Chondrocyte (in vitro differentiated cells): Measurements from ENCODE around the gene LGALS7B. TPM values are rescaled to one million over a fixed set of nuclear protein-coding genes. Genes with fewer than 3 reads are reported as not detected.
A peak's percentile ranks its signal among the peaks of the same experiment; 100 is the strongest.
"Not testable (repeated sequence)": the region's sequence is repeated elsewhere in the genome, so short reads cannot be mapped to it uniquely, and the experiment has no call there.

Experiments used
- DNase-seq: peaks from one replicate; pipeline ENCODE4 v3.0.0; 2021; ENCODE audit warnings: mixed read lengths, low spot score
- H3K27ac Mint-ChIP-seq: one replicate; pipeline ENCODE4 v1.8.0; 2021; ENCODE audit warnings: mild to moderate bottlenecking, moderate library complexity, mixed read lengths; ENCODE audit not compliant: unreplicated experiment
- H3K27me3 Mint-ChIP-seq: 2 replicates; pipeline ENCODE4 v1.8.0; 2021; ENCODE audit warnings: low read depth, mixed read lengths
- H3K36me3 Mint-ChIP-seq: 2 replicates; pipeline ENCODE4 v1.8.0; 2021; ENCODE audit warnings: low read depth, mixed read lengths
- H3K4me1 Mint-ChIP-seq: 2 replicates; pipeline ENCODE4 v1.8.0; 2021; ENCODE audit warnings: low read depth, mild to moderate bottlenecking, mixed read lengths
- H3K4me3 Mint-ChIP-seq: one replicate; pipeline ENCODE4 v1.8.0; 2021; ENCODE audit warnings: mild to moderate bottlenecking, moderate library complexity, mixed read lengths; ENCODE audit not compliant: unreplicated experiment
- H3K9me3 Mint-ChIP-seq: 2 replicates; pipeline ENCODE4 v1.8.0; 2021; ENCODE audit warnings: low read depth, mixed read lengths
- total RNA-seq: library from RNA; stranded (reverse); gene quantifications from 3 replicates; pipeline ENCODE4 v1.2.1, GENCODE V29; 2021
- TF ChIP-seq, protein P1 (sequence below): fragments of 200-600 bp; sonication (generic); IDR thresholded peaks from 2 replicates; pipeline ENCODE4 v1.5.0; 2021; ENCODE audit warnings: antibody characterized with exemption, mild to moderate bottlenecking, moderate library complexity

LGALS7B gene
- total RNA-seq, 1 donor from 2014 or later, result not detected

GRCh38 chr19:38773469-38774177 lies 15.4 kb upstream of the LGALS7B start, which contains the start of gene LGALS7:
LGALS7 (minus strand) TSS chr19:38773517; CDS start chr19:38773492, 25 bp downstream.
- no peaks in the 10 kb centered on the region for H3K4me1 Mint-ChIP-seq
- TF ChIP-seq, protein P1, sequence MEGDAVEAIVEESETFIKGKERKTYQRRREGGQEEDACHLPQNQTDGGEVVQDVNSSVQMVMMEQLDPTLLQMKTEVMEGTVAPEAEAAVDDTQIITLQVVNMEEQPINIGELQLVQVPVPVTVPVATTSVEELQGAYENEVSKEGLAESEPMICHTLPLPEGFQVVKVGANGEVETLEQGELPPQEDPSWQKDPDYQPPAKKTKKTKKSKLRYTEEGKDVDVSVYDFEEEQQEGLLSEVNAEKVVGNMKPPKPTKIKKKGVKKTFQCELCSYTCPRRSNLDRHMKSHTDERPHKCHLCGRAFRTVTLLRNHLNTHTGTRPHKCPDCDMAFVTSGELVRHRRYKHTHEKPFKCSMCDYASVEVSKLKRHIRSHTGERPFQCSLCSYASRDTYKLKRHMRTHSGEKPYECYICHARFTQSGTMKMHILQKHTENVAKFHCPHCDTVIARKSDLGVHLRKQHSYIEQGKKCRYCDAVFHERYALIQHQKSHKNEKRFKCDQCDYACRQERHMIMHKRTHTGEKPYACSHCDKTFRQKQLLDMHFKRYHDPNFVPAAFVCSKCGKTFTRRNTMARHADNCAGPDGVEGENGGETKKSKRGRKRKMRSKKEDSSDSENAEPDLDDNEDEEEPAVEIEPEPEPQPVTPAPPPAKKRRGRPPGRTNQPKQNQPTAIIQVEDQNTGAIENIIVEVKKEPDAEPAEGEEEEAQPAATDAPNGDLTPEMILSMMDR, result no peak
- H3K9me3 Mint-ChIP-seq, result no peaks in the 10 kb centered on the region
- no peak within 1 kb of the TSS for H3K27ac Mint-ChIP-seq
- no peaks in the 10 kb centered on the region for H3K36me3 Mint-ChIP-seq
- DNase-seq, result peak; percentile 62
- H3K27me3 Mint-ChIP-seq, result peaks cover 1% of the 10 kb centered on the region
- H3K4me3 Mint-ChIP-seq, result no peak within 1 kb of the TSS

GRCh38 chr19:38774181-38774950 lies 14.6 kb upstream of the LGALS7B start:
- no peak overlapping the region for H3K27ac Mint-ChIP-seq
- H3K27me3 Mint-ChIP-seq, result peaks cover 5% of the 10 kb centered on the region

GRCh38 chr19:38778733-38779132 lies 10.3 kb upstream of the LGALS7B start:
- Mint-ChIP-seq H3K27me3 (peaks cover 24% of the 10 kb centered on the region), H3K9me3 (no peaks in the 10 kb centered on the region), H3K27ac (no peak overlapping the region), H3K36me3 (no peaks in the 10 kb centered on the region), H3K4me1 (no peaks in the 10 kb centered on the region), H3K4me3 (no peak overlapping the region)
- DNase-seq, result no peak
- TF ChIP-seq, protein P1, result no peak

More at GRCh38 chr19:38774181-38774950, 14.6 kb upstream of the LGALS7B start:
- Mint-ChIP-seq H3K4me1 (no peaks in the 10 kb centered on the region), H3K4me3 (no peak overlapping the region), H3K36me3 (no peaks in the 10 kb centered on the region), H3K9me3 (no peaks in the 10 kb centered on the region)
- DNase-seq, result peak; percentile 58
- TF ChIP-seq, protein P1, result no peak

GRCh38 chr19:38780443-38780842 lies 8.6 kb upstream of the LGALS7B start:
- H3K27me3 Mint-ChIP-seq, result peaks cover 24% of the 10 kb centered on the region

GRCh38 chr19:38781058-38781457 lies 7.9 kb upstream of the LGALS7B start:
- H3K4me3 Mint-ChIP-seq, result no peak overlapping the region
- H3K27ac Mint-ChIP-seq, result no peak overlapping the region
- TF ChIP-seq, protein P1, result no peak
- no peaks in the 10 kb centered on the region for H3K36me3 Mint-ChIP-seq
- no peaks in the 10 kb centered on the region for H3K4me1 Mint-ChIP-seq
- DNase-seq, result no peak
- peaks cover 24% of the 10 kb centered on the region for H3K27me3 Mint-ChIP-seq
- H3K9me3 Mint-ChIP-seq, result no peaks in the 10 kb centered on the region

More at GRCh38 chr19:38780443-38780842, 8.6 kb upstream of the LGALS7B start:
- no peak for DNase-seq
- no peaks in the 10 kb centered on the region for H3K4me1 Mint-ChIP-seq
- no peaks in the 10 kb centered on the region for H3K36me3 Mint-ChIP-seq
- H3K27ac Mint-ChIP-seq, result no peak overlapping the region
- no peaks in the 10 kb centered on the region for H3K9me3 Mint-ChIP-seq
- H3K4me3 Mint-ChIP-seq, result no peak overlapping the region
- TF ChIP-seq, protein P1, result no peak

- not testable (repeated sequence) for H3K27ac Mint-ChIP-seq, H3K4me3 Mint-ChIP-seq, H3K4me1 Mint-ChIP-seq, H3K9me3 Mint-ChIP-seq, DNase-seq, H3K36me3 Mint-ChIP-seq
- H3K27me3 Mint-ChIP-seq, result peaks cover 24% of the 10 kb centered on the region
These were observed 6.8 kb upstream of the LGALS7B start for GRCh38 chr19:38782212-38782611.
